Muscle of back (tissue), 11 donors: ENCODE results near the gene TBC1D19. TPM values are rescaled to one million over a fixed set of nuclear protein-coding genes. Genes with fewer than 3 reads are reported as not detected.

Experiments
- DNase-seq, 3 donors: peaks; one replicate each; pipeline versions ENCODE4 v3.0.0 to v3.0.0-alpha.2; 2013
- polyA plus RNA-seq, 10 donors: library from polyadenylated mRNA; unstranded; fragments of 120-200 nt; gene quantifications; one replicate each; pipeline ENCODE4 v1.2.1, GENCODE V29; 2013; ENCODE audit not compliant: insufficient read length in 10 of 10

The TBC1D19 gene
- polyA plus RNA-seq, 10 donors = 8.5 to 13.7 (median 11.4) TPM

GRCh38 chr4:26780539-26780938, 196.7 kb downstream of the TBC1D19 start:
- DNase-seq = no peak

GRCh38 chr4:26782168-26782829, 198.4 kb downstream of the TBC1D19 start:
- DNase-seq = no peak

GRCh38 chr4:26782830-26783202, 198.9 kb downstream of the TBC1D19 start:
- no peak for DNase-seq

- no peak for DNase-seq
Measured at GRCh38 chr4:26784207-26784865, 200.5 kb downstream of the TBC1D19 start.

GRCh38 chr4:26785312-26785711, 201.4 kb downstream of the TBC1D19 start:
- DNase-seq = no peak

- no peak for DNase-seq
Measured at GRCh38 chr4:26785810-26786209, 201.9 kb downstream of the TBC1D19 start.

GRCh38 chr4:26786916-26787315, 203.0 kb downstream of the TBC1D19 start:
- DNase-seq = no peak

GRCh38 chr4:26787461-26788340, 203.8 kb downstream of the TBC1D19 start:
- DNase-seq = peak; percentile 58 to 85 (median 66)

- DNase-seq = no peak
Measured at GRCh38 chr4:26788341-26788733, 204.5 kb downstream of the TBC1D19 start.

- no peak for DNase-seq
Measured at GRCh38 chr4:26789208-26789607, 205.3 kb downstream of the TBC1D19 start.

- DNase-seq = no peak
Measured at GRCh38 chr4:26791346-26791745, 207.5 kb downstream of the TBC1D19 start.

- no peak for DNase-seq
Measured at GRCh38 chr4:26792639-26793038, 208.8 kb downstream of the TBC1D19 start.

GRCh38 chr4:26793735-26794134, 209.9 kb downstream of the TBC1D19 start:
- DNase-seq = no peak

GRCh38 chr4:26796081-26796480, 212.2 kb downstream of the TBC1D19 start:
- DNase-seq = no peak

- no peak for DNase-seq
Measured at GRCh38 chr4:26802790-26803189, 218.9 kb downstream of the TBC1D19 start.

GRCh38 chr4:26803211-26803861, 219.5 kb downstream of the TBC1D19 start:
- DNase-seq = peak; percentile 63 to 83 (median 71)

GRCh38 chr4:26804451-26804850, 220.6 kb downstream of the TBC1D19 start:
- DNase-seq = no peak

GRCh38 chr4:26804925-26805324, 221.0 kb downstream of the TBC1D19 start:
- peak in 2 of 3 donors; percentile 35 to 63 for DNase-seq
